Measurements from ENCODE around the gene TNFRSF14.

DNA sequence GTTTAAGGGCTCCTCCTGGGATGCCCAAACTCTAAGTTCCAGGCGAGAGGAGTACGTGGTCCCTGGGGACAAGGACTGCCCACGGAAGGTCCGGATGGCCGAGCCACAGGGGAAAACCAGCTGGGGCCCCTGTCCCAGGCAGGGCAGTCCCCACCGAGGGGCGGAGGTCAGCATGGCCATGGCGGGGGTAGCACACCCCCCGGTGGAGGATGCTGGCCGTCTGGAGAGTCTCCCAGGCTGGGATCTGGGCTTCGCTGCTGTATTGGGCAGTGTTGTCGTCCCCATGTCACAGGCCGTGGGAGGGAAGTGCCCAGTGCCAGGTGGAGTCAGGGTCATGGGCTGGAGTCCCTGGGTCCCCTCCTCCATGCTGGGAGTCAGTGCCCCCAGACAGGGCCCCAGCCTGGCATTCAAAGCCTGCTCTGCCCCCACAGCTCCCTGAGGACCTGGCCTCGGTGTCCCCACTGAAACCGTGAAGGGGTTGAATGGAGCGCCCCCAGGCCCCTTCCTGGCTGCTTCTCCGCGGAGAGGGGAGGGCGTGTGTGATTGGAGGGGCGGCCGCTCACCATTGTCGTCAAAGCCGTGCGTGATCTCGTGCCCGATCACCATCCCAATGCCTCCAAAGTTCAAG is 37.2 kb downstream of the TNFRSF14 start:
- no peak for TF ChIP-seq ATOH8 (CRISPR knock-in tag; IDR thresholded peaks at IDR 0.05; ENCODE audit: low read depth)
- TF ChIP-seq, protein P1, sequence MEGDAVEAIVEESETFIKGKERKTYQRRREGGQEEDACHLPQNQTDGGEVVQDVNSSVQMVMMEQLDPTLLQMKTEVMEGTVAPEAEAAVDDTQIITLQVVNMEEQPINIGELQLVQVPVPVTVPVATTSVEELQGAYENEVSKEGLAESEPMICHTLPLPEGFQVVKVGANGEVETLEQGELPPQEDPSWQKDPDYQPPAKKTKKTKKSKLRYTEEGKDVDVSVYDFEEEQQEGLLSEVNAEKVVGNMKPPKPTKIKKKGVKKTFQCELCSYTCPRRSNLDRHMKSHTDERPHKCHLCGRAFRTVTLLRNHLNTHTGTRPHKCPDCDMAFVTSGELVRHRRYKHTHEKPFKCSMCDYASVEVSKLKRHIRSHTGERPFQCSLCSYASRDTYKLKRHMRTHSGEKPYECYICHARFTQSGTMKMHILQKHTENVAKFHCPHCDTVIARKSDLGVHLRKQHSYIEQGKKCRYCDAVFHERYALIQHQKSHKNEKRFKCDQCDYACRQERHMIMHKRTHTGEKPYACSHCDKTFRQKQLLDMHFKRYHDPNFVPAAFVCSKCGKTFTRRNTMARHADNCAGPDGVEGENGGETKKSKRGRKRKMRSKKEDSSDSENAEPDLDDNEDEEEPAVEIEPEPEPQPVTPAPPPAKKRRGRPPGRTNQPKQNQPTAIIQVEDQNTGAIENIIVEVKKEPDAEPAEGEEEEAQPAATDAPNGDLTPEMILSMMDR (IDR thresholded peaks at IDR 0.05) = no peak
- no peak for TF ChIP-seq TP53 (CRISPR knock-in tag; IDR thresholded peaks at IDR 0.05)
- TF ChIP-seq MAZ (IDR thresholded peaks at IDR 0.05; ENCODE audit: borderline replicate concordance, low read depth, low read length) = no peak
- no peak for TF ChIP-seq SREBF2 (IDR thresholded peaks at IDR 0.05)
- no peak for TF ChIP-seq JUNB (IDR thresholded peaks at IDR 0.05)
- TF ChIP-seq CHD2 (IDR thresholded peaks at IDR 0.05; ENCODE audit: low read length, partially characterized antibody) = no peak
- TF ChIP-seq HEYL (CRISPR knock-in tag; IDR thresholded peaks at IDR 0.05) = no peak
- no peak for TF ChIP-seq RCOR1 (IDR thresholded peaks at IDR 0.05; ENCODE audit: low read depth, low read length)
- TF ChIP-seq EHMT2 (IDR thresholded peaks at IDR 0.05; ENCODE audit: low read depth) = no peak
- no peak for TF ChIP-seq EP300 (IDR thresholded peaks at IDR 0.05)
- TF ChIP-seq CBX8 (IDR thresholded peaks at IDR 0.05) = no peak
- TF ChIP-seq ZFP36 (IDR thresholded peaks at IDR 0.05; ENCODE audit: borderline replicate concordance, partially characterized antibody) = no peak

Measured in A549 (cell line).